ENCODE results near the gene TMEM35A.

DNA sequence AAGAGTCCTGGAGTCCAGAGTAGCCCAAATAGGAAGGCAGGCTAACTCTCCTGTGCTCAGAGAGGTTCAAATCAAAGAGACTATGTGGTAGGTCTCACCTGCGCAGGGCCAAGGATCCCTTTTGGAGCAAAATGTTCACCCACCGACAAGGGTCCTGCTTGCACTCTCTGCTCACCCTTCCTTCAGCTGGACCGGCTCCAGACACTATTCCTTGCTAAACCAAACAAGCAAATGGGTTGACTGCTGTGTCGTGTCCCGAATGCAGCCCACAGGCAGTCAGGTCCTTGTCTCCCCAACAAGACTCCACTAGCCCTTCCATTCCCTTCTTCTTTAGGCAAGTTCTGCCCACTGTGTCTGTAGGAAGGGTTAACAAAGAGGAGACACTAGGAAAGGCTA lies 27.5 kb upstream of the TMEM35A start:
- TF ChIP-seq RFX5 (IDR thresholded peaks at IDR 0.05; ENCODE audit: low read length) = no peak
- TF ChIP-seq NRF1 (IDR thresholded peaks at IDR 0.05; ENCODE audit: low read depth, low read length) = no peak
- TF ChIP-seq, protein P1, sequence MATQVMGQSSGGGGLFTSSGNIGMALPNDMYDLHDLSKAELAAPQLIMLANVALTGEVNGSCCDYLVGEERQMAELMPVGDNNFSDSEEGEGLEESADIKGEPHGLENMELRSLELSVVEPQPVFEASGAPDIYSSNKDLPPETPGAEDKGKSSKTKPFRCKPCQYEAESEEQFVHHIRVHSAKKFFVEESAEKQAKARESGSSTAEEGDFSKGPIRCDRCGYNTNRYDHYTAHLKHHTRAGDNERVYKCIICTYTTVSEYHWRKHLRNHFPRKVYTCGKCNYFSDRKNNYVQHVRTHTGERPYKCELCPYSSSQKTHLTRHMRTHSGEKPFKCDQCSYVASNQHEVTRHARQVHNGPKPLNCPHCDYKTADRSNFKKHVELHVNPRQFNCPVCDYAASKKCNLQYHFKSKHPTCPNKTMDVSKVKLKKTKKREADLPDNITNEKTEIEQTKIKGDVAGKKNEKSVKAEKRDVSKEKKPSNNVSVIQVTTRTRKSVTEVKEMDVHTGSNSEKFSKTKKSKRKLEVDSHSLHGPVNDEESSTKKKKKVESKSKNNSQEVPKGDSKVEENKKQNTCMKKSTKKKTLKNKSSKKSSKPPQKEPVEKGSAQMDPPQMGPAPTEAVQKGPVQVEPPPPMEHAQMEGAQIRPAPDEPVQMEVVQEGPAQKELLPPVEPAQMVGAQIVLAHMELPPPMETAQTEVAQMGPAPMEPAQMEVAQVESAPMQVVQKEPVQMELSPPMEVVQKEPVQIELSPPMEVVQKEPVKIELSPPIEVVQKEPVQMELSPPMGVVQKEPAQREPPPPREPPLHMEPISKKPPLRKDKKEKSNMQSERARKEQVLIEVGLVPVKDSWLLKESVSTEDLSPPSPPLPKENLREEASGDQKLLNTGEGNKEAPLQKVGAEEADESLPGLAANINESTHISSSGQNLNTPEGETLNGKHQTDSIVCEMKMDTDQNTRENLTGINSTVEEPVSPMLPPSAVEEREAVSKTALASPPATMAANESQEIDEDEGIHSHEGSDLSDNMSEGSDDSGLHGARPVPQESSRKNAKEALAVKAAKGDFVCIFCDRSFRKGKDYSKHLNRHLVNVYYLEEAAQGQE (IDR thresholded peaks at IDR 0.05; ENCODE audit: low read depth, low read length) = no peak
- TF ChIP-seq EZH2phosphoT487 (IDR thresholded peaks at IDR 0.05; ENCODE audit: borderline replicate concordance, low read depth) = no peak
- TF ChIP-seq SMC3 (IDR thresholded peaks at IDR 0.05; ENCODE audit: low read depth, low read length) = no peak
- no peak for TF ChIP-seq POLR2AphosphoS5 (IDR thresholded peaks at IDR 0.05; ENCODE audit: low read depth, low read length)
- TF ChIP-seq, protein P2, sequence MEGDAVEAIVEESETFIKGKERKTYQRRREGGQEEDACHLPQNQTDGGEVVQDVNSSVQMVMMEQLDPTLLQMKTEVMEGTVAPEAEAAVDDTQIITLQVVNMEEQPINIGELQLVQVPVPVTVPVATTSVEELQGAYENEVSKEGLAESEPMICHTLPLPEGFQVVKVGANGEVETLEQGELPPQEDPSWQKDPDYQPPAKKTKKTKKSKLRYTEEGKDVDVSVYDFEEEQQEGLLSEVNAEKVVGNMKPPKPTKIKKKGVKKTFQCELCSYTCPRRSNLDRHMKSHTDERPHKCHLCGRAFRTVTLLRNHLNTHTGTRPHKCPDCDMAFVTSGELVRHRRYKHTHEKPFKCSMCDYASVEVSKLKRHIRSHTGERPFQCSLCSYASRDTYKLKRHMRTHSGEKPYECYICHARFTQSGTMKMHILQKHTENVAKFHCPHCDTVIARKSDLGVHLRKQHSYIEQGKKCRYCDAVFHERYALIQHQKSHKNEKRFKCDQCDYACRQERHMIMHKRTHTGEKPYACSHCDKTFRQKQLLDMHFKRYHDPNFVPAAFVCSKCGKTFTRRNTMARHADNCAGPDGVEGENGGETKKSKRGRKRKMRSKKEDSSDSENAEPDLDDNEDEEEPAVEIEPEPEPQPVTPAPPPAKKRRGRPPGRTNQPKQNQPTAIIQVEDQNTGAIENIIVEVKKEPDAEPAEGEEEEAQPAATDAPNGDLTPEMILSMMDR (IDR thresholded peaks at IDR 0.05) = no peak
- TF ChIP-seq ELF1 (IDR thresholded peaks at IDR 0.05) = no peak
- TF ChIP-seq RAD21 (IDR thresholded peaks at IDR 0.05; ENCODE audit: low read length) = no peak
- TF ChIP-seq GABPA (IDR thresholded peaks at IDR 0.05; ENCODE audit: low read depth) = no peak

Data from SK-N-SH (cell line).